IMR-90 (cell line): ENCODE results near the gene MLANA. TPM values are rescaled to one million over a fixed set of nuclear protein-coding genes. Genes with fewer than 3 reads are reported as not detected.

Source experiments
- ATAC-seq: fragments of 200-7000 bp; cut with Tn5 transposase; 2 replicates; pipeline ENCODE4 v1.9.1; 2020; ENCODE audit warnings: low read depth, mild to moderate bottlenecking, moderate library complexity
- BruUV-seq: library from RNA; stranded (reverse); fragments of 400-500 nt; replicated peaks from 2 replicates; lab custom pipeline; 2021; lab: Mats Ljungman, UMichigan
- CTCF ChIA-PET: fragments of 300-600 bp; formaldehyde crosslinking; extraction: SDS; loops from one replicate; lab custom pipeline; 2021; ENCODE audit warnings: antibody characterized with exemption; lab: Yijun Ruan, JAX
- POLR2A ChIA-PET: fragments of 300-600 bp; sonication (Branson Sonifier 250); formaldehyde crosslinking; loops from one replicate; lab custom pipeline; 2022; ENCODE audit warnings: antibody characterized with exemption; ENCODE audit not compliant: unreplicated experiment; lab: Charles Lee
- DNase-seq: peaks from one replicate; pipeline ENCODE4 v3.0.0; 2013
- H2AFZ ChIP-seq: replicated peaks from 2 replicates; pipeline ENCODE3; 2013; ENCODE audit warnings: low read length, mild to moderate bottlenecking; ENCODE audit not compliant: poor library complexity
- H2AK5ac ChIP-seq: 2 replicates; pipeline ENCODE4 v1.6.1; 2013; ENCODE audit warnings: low read depth, low read length, inconsistent platforms
- H2AK9ac ChIP-seq: replicated peaks from 2 replicates; pipeline ENCODE3; 2013; ENCODE audit warnings: mild to moderate bottlenecking, low read depth, low read length, moderate library complexity; ENCODE audit not compliant: poor library complexity
- H2BK120ac ChIP-seq: 2 replicates; pipeline ENCODE4 v1.6.1; 2013; ENCODE audit warnings: low read depth, low read length, inconsistent platforms
- H2BK15ac ChIP-seq: 3 replicates; pipeline ENCODE4 v1.6.1; 2013; ENCODE audit warnings: low read depth, low read length, inconsistent platforms
- H2BK20ac ChIP-seq: 2 replicates; pipeline ENCODE4 v1.6.1; 2013; ENCODE audit warnings: low read depth, mild to moderate bottlenecking, inconsistent platforms, low read length, moderate library complexity
- H2BK5ac ChIP-seq: 2 replicates; pipeline ENCODE4 v1.6.1; 2013; ENCODE audit warnings: mild to moderate bottlenecking, low read depth, low read length, inconsistent platforms; ENCODE audit not compliant: poor library complexity, severe bottlenecking
- H3K14ac ChIP-seq: replicated peaks from 2 replicates; pipeline ENCODE4 v1.6.1; 2013; ENCODE audit warnings: low read depth, low read length, inconsistent platforms
- H3K18ac ChIP-seq: 2 replicates; pipeline ENCODE4 v1.6.1; 2013; ENCODE audit warnings: low read depth, low read length, control low read depth
- H3K23ac ChIP-seq: 2 replicates; pipeline ENCODE4 v1.6.1; 2013; ENCODE audit warnings: low read depth, low read length, inconsistent platforms
- H3K27ac ChIP-seq: 2 replicates; pipeline ENCODE4 v1.5.1; 2013; ENCODE audit warnings: mild to moderate bottlenecking, control low read depth, low read length; ENCODE audit not compliant: insufficient read depth
- H3K27me3 ChIP-seq: 2 replicates; pipeline ENCODE4 v1.6.1; 2013; ENCODE audit warnings: low read length; ENCODE audit not compliant: control insufficient read depth, insufficient read depth
- H3K36me3 ChIP-seq: 2 replicates; pipeline ENCODE4 v1.6.1; 2013; ENCODE audit warnings: low read length, mixed read lengths; ENCODE audit not compliant: control insufficient read depth, insufficient read depth
- H3K4ac ChIP-seq: 2 replicates; pipeline ENCODE4 v1.6.1; 2013; ENCODE audit warnings: low read depth, low read length, inconsistent platforms
- H3K4me1 ChIP-seq: 2 replicates; pipeline ENCODE4 v1.6.1; 2013; ENCODE audit warnings: low read length, mixed read lengths; ENCODE audit not compliant: control insufficient read depth, insufficient read depth
- H3K4me2 ChIP-seq: 2 replicates; pipeline ENCODE4 v1.6.1; 2013; ENCODE audit warnings: low read depth, mild to moderate bottlenecking, control low read depth, low read length, moderate library complexity
- H3K4me3 ChIP-seq: 2 replicates; pipeline ENCODE4 v1.5.1; 2013; ENCODE audit warnings: low read depth, mild to moderate bottlenecking, control low read depth, low read length, moderate library complexity; ENCODE audit not compliant: insufficient read depth
- H3K56ac ChIP-seq: 2 replicates; pipeline ENCODE4 v1.6.1; 2013; ENCODE audit warnings: low read length, inconsistent platforms; ENCODE audit not compliant: insufficient read depth; ENCODE audit errors: extremely low read depth
- H3K79me1 ChIP-seq, 2 experiments: 2 replicates each; pipeline ENCODE4 v1.6.1; 2013; ENCODE audit warnings: low read length in 2 of 2, inconsistent platforms in 1 of 2, low read depth in 1 of 2
- H3K9ac ChIP-seq: 2 replicates; pipeline ENCODE4 v1.6.1; 2013; ENCODE audit warnings: low read depth, low read length, control low read depth
- H3K9me1 ChIP-seq: 2 replicates; pipeline ENCODE4 v1.6.1; 2013; ENCODE audit warnings: low read length, inconsistent platforms; ENCODE audit not compliant: insufficient read depth
- H3K9me3 ChIP-seq: 2 replicates; pipeline ENCODE4 v1.6.1; 2013; ENCODE audit warnings: low read length; ENCODE audit not compliant: control insufficient read depth, insufficient read depth
- H4K20me1 ChIP-seq: 2 replicates; pipeline ENCODE4 v1.6.1; 2013; ENCODE audit warnings: low read length, inconsistent platforms; ENCODE audit not compliant: insufficient read depth
- H4K5ac ChIP-seq: 2 replicates; pipeline ENCODE4 v1.6.1; 2013; ENCODE audit warnings: mild to moderate bottlenecking, low read depth, low read length, control low read depth
- H4K8ac ChIP-seq, 2 experiments: 2 replicates each; pipeline ENCODE4 v1.6.1; 2013; ENCODE audit warnings: low read depth in 2 of 2, low read length in 2 of 2, control low read depth in 1 of 2, inconsistent platforms in 1 of 2
- H4K91ac ChIP-seq: 2 replicates; pipeline ENCODE4 v1.6.1; 2013; ENCODE audit warnings: low read depth, low read length, inconsistent platforms; ENCODE audit not compliant: insufficient read depth
- BHLHE40 ChIP-seq: fragments of 150-350 bp; IDR thresholded peaks from 2 replicates; pipeline ENCODE4 v1.6.1; 2016; ENCODE audit warnings: mild to moderate bottlenecking, low read depth, low read length
- CEBPB ChIP-seq: IDR thresholded peaks from 2 replicates; pipeline ENCODE4 v1.6.1; 2012; ENCODE audit warnings: low read depth, low read length, improper control_type of control experiment
- CHD1 ChIP-seq: IDR thresholded peaks from 2 replicates; pipeline ENCODE4 v1.6.1; 2012; ENCODE audit warnings: low read depth, low read length, improper control_type of control experiment
- POLR2A ChIP-seq: IDR thresholded peaks from 2 replicates; pipeline ENCODE4 v1.6.1; 2012; ENCODE audit warnings: mild to moderate bottlenecking, low read depth, low read length
- RAD21 ChIP-seq: IDR thresholded peaks from 2 replicates; pipeline ENCODE4 v1.6.1; 2012; ENCODE audit warnings: low read length, improper control_type of control experiment
- RFX5 ChIP-seq: IDR thresholded peaks from 2 replicates; pipeline ENCODE4 v1.8.0; 2012; ENCODE audit warnings: low read depth, mild to moderate bottlenecking, low read length, moderate library complexity
- SMC3 ChIP-seq: fragments of 150-350 bp; IDR thresholded peaks from 2 replicates; pipeline ENCODE4 v1.6.1; 2016; ENCODE audit warnings: low read depth, mild to moderate bottlenecking, antibody characterized with exemption, low read length, moderate library complexity
- USF2 ChIP-seq: fragments of 150-350 bp; IDR thresholded peaks from 2 replicates; pipeline ENCODE4 v1.6.1; 2017; ENCODE audit warnings: mild to moderate bottlenecking, antibody characterized with exemption, low read length, low read depth
- WGBS, 2 experiments: methylation state at CpG; one replicate each; pipeline versions ENCODE4 v1.1.5 to v1.1.7; 2013; ENCODE audit warnings: missing lambda C conversion rate in 2 of 2; ENCODE audit not compliant: insufficient read length in 1 of 2; ENCODE audit errors: extremely low coverage in 2 of 2; 5-methylcytosine and 5-hydroxymethylcytosine counted together
- dilution Hi-C: fragments of 300-500 bp; cut with HindIII; formaldehyde crosslinking; loops from one replicate; pipeline ENCODE4 v1.14.3; 2018; ENCODE audit warnings: low sequenced_read_pairs; ENCODE audit not compliant: unreplicated experiment
- in situ Hi-C: fragments of 300-500 bp; cut with MboI; formaldehyde crosslinking; loops from 3 replicates; pipeline ENCODE4 v1.14.3; 2019; ENCODE audit warnings: low sequenced_read_pairs, inconsistent platforms, mixed read lengths
- intact Hi-C: fragments of 100-400 bp; cut with micrococcal nuclease; formaldehyde crosslinking; loops from 2 replicates; pipeline ENCODE4 v1.10.0; 2022
- polyA plus RNA-seq, 3 experiments: library from polyadenylated mRNA; depleted of rRNA; stranded (reverse); fragments of >200 nt; gene quantifications; 2 replicates each; pipeline ENCODE4 v1.2.3, GENCODE V29; 2012; ENCODE audit warnings: low replicate concordance in 1 of 3
- total RNA-seq: library from RNA; depleted of rRNA; stranded (reverse); fragments of >200 nt; gene quantifications from 2 replicates; pipeline ENCODE4 v1.2.3, GENCODE V29; 2012

The MLANA gene
- total and polyA plus RNA-seq, 2 of the 4 experiments (the other 2 are of a cell fraction), result not detected

GRCh38 chr9:5854063-5854790 is 36.5 kb upstream of the MLANA start:
- TF ChIP-seq SMC3, result no peak
- no peak for TF ChIP-seq BHLHE40
- no peak for TF ChIP-seq CHD1
- no peak for TF ChIP-seq POLR2A
- no peak for TF ChIP-seq RFX5
- TF ChIP-seq RAD21, result no peak
- TF ChIP-seq CEBPB, result no peak
- TF ChIP-seq USF2, result no peak
- Histone ChIP-seq H3K9me1 (no peaks in the 10 kb centered on the region), H3K4me3 (no peak overlapping the region), H4K91ac (no peak overlapping the region), H3K23ac (no peak overlapping the region), H2AFZ (no peak overlapping the region), H3K79me1 (no peaks in the 10 kb centered on the region), H3K4me1 (peaks cover 2% of the 10 kb centered on the region; the same call in 1 of the 2 replicates), H2BK120ac (no peak overlapping the region), H3K4me2 (no peak overlapping the region), H2AK5ac (no peak overlapping the region), H3K56ac (no peak overlapping the region), H2BK20ac (no peak overlapping the region), H3K9ac (no peak overlapping the region), H3K9me3 (no peaks in the 10 kb centered on the region), H3K4ac (no peak overlapping the region), H3K27me3 (peaks cover 26% of the 10 kb centered on the region), H3K18ac (no peak overlapping the region), H4K5ac (no peak overlapping the region), H4K8ac (no peak overlapping the region), H2BK5ac (no peak overlapping the region), H3K14ac (no peak overlapping the region), H3K36me3 (no peaks in the 10 kb centered on the region), H2AK9ac (no peak overlapping the region), H4K20me1 (no peaks in the 10 kb centered on the region), H2BK15ac (no peak overlapping the region), H3K27ac (no peak overlapping the region)
- DNase-seq (no peak), ATAC-seq (no peak)
- BruUV-seq, result no TSS peak
- dilution Hi-C loops, result no loop called here
- POLR2A ChIA-PET, result interaction anchor here (0.6 kb wide), 1 partner anchor 10 kb away, joined by 4 read pairs; no protein-coding TSS in a partner anchor
- intact Hi-C loops, result no loop called here
- in situ Hi-C loops, result no loop called here
- no CpG with 5 or more reads among the region's 4 CpGs for WGBS, 2 experiments
- CTCF ChIA-PET, result no interaction called here
